HG02588 (cell line): ENCODE measurements around the gene HOXA2.

Experiments
- ATAC-seq: cut with Tn5 transposase; IDR thresholded peaks from one replicate; pipeline ENCODE4 v1.9.1; 2021; ENCODE audit warnings: mild to moderate bottlenecking, moderate library complexity; ENCODE audit not compliant: unreplicated experiment

The HOXA2 gene

DNA sequence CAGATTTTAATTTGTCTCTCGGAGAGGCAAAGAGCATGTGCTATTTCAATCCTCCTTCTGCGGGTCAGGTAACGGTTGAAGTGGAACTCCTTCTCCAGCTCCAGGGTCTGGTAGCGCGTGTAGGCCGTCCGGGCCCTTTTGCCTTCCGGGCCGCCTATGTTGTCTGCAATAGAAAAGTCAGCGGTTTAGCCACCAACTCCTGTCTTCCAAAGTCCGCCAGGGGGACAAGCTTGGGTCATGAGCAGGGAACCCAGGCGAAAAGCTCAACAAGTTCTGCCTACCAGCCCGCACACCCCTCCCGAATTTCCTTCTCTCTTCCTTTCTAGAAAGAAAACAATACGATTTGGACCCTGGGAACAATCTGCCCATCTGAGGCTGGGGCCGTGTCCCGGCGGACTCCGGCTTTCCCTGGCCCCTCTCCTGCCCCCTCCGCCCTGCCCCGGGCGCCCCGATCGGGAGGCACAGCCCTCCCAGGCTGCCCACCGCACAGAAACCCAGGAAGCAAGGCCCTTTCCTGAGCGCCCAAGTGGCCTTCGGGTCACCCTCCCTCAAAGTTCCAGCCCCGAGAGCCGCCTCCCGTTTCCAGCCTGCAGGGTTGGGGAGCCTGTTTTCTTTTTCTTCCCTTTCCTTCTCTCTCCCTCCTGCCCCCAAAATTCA lies 39.6 kb upstream of the HOXA2 start:
- ATAC-seq = no peak

DNA sequence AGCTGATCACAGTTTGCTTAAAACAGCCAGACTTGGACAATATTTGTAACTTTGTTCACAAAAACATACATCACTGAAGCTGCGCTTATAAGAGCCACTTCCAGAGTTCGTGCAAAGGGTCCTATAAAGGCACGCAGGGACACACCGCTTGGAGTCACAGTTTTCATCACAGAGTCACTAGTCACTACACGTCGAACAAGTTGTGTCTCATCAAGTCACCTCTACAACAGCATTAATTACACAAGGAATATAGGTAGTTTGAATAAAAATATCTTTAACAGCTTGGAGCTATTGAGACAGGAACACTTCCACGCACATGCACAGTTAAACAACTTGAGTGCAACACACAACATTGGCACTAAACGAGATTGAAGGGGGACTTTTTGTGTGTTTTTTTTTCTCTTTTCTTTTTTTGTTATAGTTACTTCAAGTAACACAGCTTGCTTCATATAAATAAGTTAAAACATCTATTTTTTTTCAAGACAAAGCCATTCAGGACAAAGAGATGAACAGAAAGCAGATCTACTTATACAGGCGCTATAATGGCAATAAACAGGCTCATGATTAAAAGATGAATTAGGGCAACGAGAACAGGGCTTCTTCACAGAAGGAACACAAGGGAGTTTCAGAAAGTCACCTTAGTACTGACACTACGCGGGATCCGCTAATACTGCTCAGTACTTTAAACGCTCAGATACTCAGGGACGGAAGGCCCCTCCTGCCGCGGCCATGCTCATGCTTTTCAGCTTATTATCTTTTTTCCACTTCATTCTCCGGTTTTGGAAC lies 38.8 kb upstream of the HOXA2 start:
- ATAC-seq = no peak

DNA sequence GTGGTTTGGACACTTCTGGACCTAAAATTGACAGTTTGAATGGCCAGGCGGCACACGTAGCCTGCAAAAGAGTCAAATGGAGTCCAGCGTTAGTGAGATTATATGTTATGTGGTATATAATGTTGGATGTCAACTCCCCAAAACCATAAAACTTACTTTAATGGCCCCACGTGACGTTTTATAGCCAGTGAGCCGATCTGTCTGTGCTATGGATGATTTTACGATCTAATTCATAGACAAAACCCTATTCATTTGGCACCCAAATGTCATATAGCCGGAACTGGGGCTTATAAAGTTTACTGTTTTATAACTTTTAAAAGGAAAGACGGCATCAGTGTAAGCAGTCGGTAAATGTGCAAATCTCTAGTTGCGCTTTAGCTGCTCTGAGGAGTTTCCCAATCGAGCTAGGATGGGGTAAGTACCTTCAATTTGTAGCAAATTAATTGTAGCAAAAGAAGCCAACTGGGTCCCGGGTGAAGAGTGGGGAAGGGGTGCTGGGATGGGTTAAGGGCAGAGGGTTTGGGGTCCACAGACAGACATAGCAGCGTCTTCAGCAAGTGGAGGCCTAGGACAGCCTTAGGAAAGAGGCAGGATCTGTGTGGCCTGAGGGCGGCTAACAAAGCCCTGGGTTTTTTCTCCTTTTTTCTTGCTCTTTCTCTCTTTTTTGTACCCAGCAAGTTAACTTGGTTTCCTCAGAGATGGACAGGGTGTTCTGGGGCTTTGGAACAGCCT lies 37.8 kb upstream of the HOXA2 start:
- no peak for ATAC-seq

DNA sequence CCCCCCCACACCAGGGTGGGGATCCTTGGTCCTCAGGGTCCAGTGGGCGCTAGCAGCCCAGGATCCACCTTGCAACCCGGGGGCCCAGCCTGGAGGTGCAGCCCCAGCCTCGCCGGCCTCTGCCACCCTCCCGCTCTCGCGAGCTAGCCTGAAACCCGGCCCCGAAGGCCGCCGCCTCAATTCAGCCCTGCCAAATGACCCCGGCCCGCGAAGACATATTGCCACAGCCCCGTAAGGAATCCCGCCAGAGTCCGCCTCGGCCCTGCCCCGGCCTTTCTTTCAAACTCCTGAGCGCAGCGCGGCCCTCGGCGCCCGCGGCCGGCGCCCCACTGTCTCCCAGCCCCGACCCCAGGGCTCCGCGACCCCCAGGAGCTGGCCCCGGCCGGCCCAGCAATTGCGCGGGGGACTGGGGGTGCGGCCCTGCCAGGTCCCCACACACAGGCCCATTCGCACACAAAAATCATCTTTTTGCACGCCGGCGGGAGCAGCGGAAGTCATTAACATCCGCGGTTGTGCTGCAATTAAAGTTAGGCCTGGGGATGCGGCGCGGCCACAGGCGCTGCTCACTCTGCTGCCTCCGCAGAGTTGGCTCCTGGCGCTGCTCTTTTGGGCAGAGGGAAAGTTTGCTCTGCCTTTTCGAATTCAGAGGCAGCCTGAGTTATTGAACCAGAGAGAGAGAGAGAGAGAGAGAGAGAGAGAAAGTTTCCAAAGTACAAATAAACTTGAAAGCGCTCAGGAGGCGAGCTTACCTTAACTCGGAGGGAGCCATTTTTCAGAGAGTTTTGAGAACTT lies 37.0 kb upstream of the HOXA2 start:
- ATAC-seq = no peak

DNA sequence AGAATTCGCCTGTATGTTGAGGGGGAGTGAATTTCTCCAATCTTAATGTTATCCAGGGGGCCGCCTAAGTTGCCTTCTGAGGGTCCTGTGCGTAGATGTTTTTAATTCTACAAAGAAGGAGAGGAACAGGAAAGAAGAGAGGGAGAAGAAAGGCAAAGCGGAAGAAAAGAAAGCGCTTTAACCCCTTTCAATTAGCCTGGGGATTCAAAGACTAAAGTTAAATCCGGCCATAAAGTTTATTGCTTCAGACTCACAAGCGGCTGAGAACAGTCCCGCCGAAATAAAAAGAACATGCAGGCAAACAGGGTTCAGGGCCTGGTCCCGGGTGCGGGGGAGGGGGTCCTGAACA lies 36.5 kb upstream of the HOXA2 start:
- ATAC-seq = no peak

DNA sequence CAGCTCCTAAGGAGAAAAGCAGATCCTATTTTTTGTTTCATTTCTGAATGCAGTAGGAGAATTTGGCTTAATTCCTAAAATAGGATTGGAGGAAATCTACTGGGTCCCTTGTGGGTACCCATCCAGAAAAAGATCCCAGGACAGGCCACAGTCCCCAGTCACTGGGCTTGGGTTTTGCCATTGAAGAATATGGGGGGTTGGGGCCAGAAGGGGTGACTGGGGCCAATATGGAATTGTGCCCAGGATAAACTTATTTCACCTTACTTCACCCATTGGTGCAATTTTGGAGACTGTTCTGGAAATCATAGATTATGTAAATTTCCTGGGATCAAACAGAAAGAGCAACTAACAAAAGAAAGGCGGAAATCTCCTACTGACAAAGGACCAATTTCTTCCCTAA lies 36.0 kb upstream of the HOXA2 start:
- ATAC-seq = no peak

DNA sequence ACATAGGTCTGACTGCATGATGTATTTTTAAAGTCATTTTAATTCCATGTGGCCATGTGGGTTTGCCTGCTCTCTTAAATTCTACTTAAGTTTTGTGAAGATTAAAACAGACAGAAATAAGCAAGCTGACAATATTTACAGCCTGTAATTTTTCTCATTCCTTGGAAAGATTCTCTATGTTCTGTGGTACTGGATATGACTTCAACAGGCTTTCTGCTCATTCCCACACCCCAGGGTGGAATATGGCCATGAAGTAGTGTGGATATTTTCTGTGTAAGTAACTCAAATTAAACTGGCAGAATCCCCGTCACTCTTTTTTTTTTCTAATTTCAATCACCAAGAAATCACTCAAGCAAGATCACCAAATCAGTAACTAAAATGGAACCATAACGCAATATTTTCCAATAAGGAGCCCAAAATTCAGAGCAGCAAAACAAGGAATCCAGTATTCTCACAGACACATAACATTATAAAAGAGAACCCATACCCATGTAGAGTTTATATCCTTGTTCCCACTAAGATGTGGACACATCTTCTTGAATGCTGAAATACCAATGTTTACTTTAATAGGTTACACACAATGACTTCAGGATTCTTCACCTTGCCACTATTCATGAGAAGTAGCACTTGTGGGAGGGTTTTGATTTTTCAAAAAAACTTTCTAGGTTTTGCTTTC lies 35.3 kb upstream of the HOXA2 start:
- no peak for ATAC-seq

DNA sequence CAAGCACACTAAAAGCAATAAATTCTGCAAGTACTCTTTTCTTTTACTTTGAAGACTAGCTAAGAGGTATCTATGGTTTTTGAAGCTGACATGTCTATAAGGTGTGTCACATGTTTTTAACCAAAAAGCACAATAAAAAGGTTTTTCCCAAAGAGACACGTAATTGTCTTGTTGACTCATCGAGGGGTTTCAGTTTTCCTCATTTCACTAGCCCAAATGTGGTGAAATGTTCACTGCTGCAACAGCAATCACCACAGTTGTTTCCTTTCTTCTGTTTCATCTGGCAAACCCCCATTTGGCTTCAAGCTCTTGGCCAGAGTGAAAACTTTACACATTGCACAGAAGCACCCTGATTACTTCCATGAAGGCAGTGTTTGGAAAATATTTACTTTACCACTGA lies 31.9 kb upstream of the HOXA2 start:
- ATAC-seq = no peak

DNA sequence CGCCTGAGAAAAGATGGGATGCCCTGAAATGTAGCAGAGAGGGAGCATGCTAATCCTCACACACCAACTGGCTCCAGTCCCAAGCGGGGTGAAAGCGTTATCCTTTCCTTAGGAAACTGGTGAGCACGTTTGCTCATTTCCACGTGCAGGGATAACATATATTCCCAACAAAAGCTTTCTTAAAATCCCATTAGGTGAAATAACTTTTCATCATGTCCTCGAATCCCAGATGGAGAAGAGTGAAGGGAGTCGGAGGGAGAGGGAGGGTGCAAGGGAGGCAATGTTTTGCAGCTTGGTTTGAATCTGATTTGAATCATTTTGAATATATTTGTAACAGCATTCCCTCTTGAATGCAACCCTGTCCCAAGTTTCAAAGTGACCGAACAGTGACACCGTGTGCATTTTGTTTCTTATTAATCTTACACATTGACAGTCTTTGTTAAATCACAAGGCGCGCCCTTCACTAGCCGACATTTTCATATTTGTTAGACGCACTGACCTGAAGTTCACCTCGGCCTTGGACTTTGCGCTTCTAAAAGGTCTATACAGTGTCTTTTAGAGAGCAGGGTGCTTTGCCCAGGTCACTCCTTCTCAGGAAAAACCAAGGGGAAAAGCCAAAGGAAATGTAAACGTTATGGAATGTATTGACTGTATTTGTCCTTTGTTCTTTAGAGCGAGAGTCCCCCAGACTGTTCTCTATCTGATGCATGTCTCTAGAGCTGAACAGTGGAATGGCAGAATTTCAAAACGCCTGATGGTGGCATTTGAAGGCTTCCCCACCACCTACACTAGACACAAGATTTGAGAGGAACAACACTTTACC lies 31.1 kb upstream of the HOXA2 start:
- no peak for ATAC-seq

DNA sequence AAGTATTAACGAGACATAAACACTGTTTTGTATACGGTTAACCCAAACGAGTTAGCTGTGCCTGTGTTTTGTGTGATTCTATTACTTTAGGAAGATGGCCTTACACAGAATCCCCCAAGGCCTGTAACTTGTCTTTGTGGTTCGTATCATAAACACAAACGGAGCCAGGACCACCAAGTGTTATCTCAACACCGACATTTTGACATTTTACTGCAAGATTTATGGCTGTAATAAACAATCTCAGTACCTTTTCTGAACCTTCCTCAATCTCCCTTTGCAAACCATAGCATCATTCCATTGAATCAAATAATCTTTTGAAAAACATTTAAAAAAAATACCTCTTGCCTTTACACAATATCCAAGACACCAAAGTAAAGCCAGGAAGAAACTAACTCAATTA lies 30.5 kb upstream of the HOXA2 start:
- ATAC-seq = no peak

DNA sequence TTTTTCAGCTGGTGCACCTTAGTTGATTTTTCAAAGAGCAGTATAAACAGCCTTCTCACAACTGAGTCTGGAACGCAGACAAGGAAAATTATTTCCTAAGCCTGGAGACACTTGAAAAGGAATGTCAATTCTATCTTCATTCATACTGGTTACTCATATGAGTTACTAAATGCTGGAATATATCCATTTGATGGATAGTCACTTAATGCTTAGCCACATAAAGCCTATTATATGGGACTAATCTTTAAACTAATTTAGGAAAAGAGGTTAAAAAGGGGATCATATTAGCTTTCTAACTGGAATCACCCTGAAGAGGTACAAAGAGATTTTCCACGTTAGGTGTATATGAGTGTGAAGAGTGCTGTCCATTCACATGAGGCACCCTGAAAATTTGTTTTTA lies 29.7 kb upstream of the HOXA2 start:
- ATAC-seq = no peak

DNA sequence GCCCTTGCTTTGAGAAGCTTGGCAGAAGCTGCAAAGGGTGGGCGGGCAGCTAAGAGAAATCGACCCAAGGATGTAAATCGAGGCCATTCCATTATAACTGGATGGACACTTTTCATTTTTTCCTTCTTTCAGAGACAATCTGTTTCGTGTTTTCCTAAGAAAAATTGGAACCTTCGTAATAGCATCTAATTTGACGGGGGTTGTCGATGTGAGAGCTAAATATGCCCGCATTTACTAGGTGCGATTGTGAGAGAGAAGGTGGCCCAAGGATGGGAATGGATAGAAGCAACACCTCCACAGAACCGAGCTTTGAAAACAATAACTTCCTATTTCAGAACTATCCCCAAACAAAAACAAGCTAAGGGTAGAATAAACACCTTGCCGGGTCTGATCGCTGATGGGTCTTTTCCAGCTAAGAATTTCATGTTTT lies 28.9 kb upstream of the HOXA2 start:
- no peak for ATAC-seq

DNA sequence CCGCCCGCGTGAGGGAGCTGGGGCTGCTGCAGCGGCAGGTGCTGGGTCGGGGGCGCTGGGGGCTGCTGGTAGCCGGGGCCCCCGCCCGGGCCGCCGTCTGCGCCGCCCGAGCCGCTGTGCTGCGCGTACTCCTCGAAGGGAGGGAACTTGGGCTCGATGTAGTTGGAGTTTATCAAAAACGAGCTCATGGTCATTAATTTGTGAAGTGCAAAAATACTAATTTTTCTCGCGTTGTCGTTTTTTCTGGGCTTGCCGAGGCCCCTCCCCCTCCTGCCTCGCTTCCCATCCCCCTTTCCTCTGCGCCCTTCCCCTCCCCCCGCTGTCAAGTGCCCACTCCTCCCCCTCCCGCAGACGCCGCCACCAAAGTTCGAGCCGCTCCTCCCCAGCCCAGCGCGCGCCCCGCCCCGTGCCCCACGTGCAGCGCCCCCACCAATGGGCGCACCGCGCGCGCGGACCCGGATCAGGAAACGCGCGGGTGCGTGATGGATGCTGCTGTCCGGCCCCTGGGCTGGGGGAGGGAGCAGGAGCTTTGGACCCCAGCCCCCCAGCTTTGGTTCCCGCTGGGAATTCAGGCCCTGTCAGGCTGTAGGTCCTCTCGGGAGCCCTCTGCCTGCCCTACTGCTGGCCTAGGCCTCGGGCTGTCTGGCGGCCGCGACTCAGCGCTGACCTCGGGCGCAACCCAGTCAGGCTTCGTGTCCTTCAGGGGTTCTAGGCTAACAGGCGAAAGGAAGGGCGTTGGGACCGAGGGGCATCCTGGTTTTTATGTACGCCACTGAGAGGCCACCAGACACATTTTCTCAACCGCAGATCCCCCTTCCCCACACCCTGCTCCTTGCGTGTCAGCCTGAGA lies 28.3 kb upstream of the HOXA2 start, which contains the start of gene HOXA4:
TSS of gene HOXA4 (minus strand) at position 218 of the 850 bp plus-strand sequence. CDS start at position 194, 24 bp downstream.
- ATAC-seq = no peak

DNA sequence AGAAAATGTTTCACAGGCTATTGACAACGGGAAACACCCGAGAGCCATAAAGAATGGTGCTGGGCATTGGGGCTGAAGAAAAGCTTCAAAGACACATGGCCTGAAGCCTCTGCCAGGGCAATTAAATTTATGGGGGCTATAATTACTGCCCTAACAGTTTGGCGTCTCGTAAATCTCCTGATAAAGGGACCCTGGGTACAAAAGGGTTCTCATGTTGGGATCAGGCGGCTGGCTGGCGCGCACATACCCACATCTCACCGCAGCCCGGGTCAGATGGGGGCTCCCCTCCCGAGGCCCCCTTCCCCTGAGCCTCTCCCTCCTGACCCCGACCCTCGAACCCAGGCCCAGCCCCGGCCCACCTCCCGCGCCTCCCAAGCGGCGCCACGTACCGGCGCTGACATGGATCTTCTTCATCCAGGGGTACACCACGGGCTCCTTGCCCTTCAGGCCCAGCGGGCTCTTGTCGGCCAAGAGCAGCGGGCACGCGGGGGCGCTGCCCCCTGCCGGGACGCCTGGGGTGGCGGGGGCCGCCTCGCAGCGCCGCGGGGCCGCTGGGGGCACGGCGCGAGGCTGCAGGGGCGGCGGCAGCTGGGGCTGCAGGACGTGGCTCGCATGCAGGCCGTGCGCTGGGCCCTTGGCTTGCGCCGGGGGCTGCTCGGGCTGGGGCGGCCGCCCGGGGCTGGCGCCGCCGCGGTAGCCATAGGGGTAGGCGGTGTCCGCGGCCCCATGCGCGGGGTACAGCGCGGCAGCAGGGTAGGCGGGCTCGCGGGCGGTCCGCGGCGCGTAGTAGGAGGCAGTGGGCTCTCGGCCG lies 27.5 kb upstream of the HOXA2 start:
- no peak for ATAC-seq

DNA sequence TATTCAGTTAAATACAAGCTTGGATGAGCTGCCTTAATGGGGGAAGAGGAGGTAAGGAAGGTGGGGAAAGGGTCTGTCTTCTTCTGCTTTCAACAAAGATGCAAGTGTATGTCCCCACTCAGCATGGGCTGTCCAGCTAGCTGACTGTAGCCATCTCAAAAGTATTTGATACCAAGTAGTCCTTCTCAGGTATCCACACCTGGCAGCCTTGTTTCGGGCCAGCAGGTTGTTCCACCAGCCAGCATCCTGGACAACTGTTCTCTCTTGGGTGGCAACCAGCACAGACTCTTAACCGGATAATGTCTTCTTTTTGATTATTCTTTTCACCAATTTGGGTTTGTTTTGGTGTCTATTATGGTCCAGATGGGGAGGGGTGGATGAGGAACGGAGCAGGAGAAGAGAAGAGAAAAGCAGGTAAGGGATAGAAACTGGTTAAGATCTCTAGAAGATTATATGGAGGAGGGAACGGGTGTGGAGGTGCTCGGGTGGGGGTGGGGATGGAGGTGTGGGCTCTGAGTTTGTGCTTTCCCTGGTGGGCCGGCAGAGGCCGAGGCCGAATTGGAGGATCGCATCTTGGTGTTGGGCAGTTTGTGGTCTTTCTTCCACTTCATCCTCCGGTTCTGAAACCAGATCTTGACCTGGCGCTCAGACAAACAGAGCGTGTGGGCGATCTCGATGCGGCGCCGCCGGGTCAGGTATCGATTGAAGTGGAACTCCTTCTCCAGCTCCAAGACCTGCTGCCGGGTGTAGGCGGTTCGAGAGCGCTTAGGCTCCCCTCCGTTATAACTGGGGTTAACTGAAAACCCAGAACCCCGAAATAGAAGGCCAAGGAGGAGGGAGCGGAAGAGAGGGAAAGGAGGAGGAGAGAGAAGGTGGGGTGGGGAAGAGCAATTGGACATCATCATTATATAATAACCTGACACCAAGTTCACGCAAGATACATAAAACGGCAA lies 26.6 kb upstream of the HOXA2 start:
- ATAC-seq = no peak

DNA sequence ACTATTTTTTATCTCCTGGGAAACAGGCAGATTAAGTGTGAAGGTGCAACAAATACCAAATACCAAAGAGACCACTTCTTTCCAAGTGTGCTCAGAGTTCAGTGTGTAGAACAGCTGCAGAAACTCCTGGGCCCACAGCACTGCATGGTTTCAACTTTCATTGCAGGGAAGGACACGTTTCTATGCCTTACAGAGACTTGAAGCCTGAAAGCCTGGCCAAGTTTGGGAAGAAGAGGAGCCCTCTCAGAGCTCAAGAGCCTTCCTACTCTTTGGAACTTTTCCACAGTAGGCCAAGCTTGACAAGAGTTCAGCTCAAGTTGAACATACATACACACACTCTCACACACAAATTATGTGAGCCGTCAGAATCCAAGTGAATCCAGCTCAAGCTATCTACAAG lies 25.6 kb upstream of the HOXA2 start:
- ATAC-seq = no peak
